Measurements from ENCODE around the gene MRPL20. TPM values are rescaled to one million over a fixed set of nuclear protein-coding genes. Genes with fewer than 3 reads are reported as not detected.

The MRPL20 gene
- total and polyA plus RNA-seq, 9 of the 15 experiments (the other 6 are each of a cell fraction or from before 2014, with no cell fraction given), result 180 to 671 (median 229) TPM

GRCh38 chr1:1399187-1399871, 7.8 kb downstream of the MRPL20 start, which contains the start of gene CCNL2 (continued):
- TF ChIP-seq ZBTB40 (IDR thresholded peaks at IDR 0.05), result peak; percentile 94
- TF ChIP-seq ZBTB40 (CRISPR knock-in tag; IDR thresholded peaks at IDR 0.05), result no peak
- TF ChIP-seq ZSCAN29 (IDR thresholded peaks at IDR 0.05), result no peak
- TF ChIP-seq CHD2 (IDR thresholded peaks at IDR 0.05; ENCODE audit: low read depth, low read length), result peak; percentile 91
- peak; percentile 95 for TF ChIP-seq HMGXB4 (CRISPR knock-in tag; IDR thresholded peaks at IDR 0.05)
- no peak for TF ChIP-seq ZNF511 (CRISPR knock-in tag; IDR thresholded peaks at IDR 0.05)
- TF ChIP-seq PHB (CRISPR knock-in tag; IDR thresholded peaks at IDR 0.05), result no peak
- no peak for TF ChIP-seq THRAP3 (IDR thresholded peaks at IDR 0.05; ENCODE audit: borderline replicate concordance)
- TF ChIP-seq NRF1 (conservative IDR thresholded peaks at IDR 0.05 in 1 of 2, IDR thresholded peaks at IDR 0.05 in 1 of 2), result peak; percentile 93 to 94
- peak; percentile 71; the same call in 1 of the 2 replicates for TF ChIP-seq CREB3L1 (IDR thresholded peaks at IDR 0.05; ENCODE audit: borderline replicate concordance, low read depth)
- TF ChIP-seq MXI1 (IDR thresholded peaks at IDR 0.05; ENCODE audit: low read depth, low read length), result peak; percentile 84; the same call in 1 of the 2 replicates
- TF ChIP-seq NFIX (CRISPR knock-in tag; IDR thresholded peaks at IDR 0.05; ENCODE audit: low read depth), result no peak
- no peak for TF ChIP-seq STAG1 (CRISPR knock-in tag; IDR thresholded peaks at IDR 0.05; ENCODE audit: borderline replicate concordance)
- no peak for TF ChIP-seq ZNF134 (CRISPR knock-in tag; conservative IDR thresholded peaks at IDR 0.05)
- no peak; the same call in none of the 2 replicates for TF ChIP-seq ZBTB7A (IDR thresholded peaks at IDR 0.05; ENCODE audit: borderline replicate concordance, control insufficient read depth, low read depth, low read length)
- no peak for TF ChIP-seq ARID2 (IDR thresholded peaks at IDR 0.05)
